ENCODE data around the gene ITIH2. TPM values are rescaled to one million over a fixed set of nuclear protein-coding genes. Genes with fewer than 3 reads are reported as not detected.

The ITIH2 gene
- total and polyA plus RNA-seq, 9 of the 15 experiments (the other 6 are each of a cell fraction or from before 2014, with no cell fraction given): 0.66 TPM; not detected in 8

DNA sequence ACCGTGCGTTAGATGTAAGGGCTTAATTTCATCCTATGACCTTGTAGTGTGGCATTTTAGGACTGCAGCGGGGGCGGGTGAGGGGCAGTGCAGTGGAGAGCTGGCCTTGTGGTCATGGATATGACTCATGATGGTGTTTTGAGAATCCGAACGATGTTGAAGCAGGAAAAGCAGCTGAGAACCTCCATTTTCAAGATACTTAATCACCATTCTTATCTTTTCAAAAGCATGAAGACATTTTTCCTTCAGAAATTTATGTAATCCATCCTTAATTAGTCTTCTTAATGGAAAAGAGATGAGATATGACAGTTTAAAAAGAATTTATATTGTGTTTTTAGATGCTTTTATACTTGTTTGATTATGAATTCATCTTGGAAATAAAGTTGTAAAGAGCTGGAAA lies 94.5 kb downstream of the ITIH2 start (continued):
- TF ChIP-seq, protein P1, sequence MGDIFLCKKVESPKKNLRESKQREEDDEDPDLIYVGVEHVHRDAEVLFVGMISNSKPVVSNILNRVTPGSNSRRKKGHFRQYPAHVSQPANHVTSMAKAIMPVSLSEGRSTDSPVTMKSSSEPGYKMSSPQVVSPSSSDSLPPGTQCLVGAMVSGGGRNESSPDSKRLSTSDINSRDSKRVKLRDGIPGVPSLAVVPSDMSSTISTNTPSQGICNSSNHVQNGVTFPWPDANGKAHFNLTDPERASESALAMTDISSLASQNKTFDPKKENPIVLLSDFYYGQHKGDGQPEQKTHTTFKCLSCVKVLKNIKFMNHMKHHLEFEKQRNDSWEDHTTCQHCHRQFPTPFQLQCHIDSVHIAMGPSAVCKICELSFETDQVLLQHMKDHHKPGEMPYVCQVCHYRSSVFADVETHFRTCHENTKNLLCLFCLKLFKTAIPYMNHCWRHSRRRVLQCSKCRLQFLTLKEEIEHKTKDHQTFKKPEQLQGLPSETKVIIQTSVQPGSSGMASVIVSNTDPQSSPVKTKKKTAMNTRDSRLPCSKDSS (IDR thresholded peaks at IDR 0.05; ENCODE audit: low read depth, partially characterized antibody): no peak
- TF ChIP-seq, protein P2, sequence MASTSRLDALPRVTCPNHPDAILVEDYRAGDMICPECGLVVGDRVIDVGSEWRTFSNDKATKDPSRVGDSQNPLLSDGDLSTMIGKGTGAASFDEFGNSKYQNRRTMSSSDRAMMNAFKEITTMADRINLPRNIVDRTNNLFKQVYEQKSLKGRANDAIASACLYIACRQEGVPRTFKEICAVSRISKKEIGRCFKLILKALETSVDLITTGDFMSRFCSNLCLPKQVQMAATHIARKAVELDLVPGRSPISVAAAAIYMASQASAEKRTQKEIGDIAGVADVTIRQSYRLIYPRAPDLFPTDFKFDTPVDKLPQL (IDR thresholded peaks at IDR 0.05; ENCODE audit: extremely low read depth, insufficient read length): no peak
- TF ChIP-seq RBM17 (IDR thresholded peaks at IDR 0.05; ENCODE audit: borderline replicate concordance, low read depth, low read length): no peak
- 0 out of 2 replicates have a peak, but pooled peaks have one; percentile 13 for TF ChIP-seq LEF1 (IDR thresholded peaks at IDR 0.05)
- TF ChIP-seq ZNF830 (CRISPR knock-in tag; IDR thresholded peaks at IDR 0.05): no peak
- no peak for TF ChIP-seq ZNF79 (CRISPR knock-in tag; IDR thresholded peaks at IDR 0.05; ENCODE audit: low read depth)
- no peak for TF ChIP-seq SMAD2 (IDR thresholded peaks at IDR 0.05; ENCODE audit: low read depth, low read length)
- TF ChIP-seq TOE1 (IDR thresholded peaks at IDR 0.05; ENCODE audit: borderline replicate concordance): no peak
- no peak for TF ChIP-seq TOE1 (CRISPR knock-in tag; IDR thresholded peaks at IDR 0.05; ENCODE audit: borderline replicate concordance, low read depth)
- TF ChIP-seq ELF2 (CRISPR knock-in tag; IDR thresholded peaks at IDR 0.05): no peak
- TF ChIP-seq MCM7 (IDR thresholded peaks at IDR 0.05): no peak
- TF ChIP-seq, protein P3, sequence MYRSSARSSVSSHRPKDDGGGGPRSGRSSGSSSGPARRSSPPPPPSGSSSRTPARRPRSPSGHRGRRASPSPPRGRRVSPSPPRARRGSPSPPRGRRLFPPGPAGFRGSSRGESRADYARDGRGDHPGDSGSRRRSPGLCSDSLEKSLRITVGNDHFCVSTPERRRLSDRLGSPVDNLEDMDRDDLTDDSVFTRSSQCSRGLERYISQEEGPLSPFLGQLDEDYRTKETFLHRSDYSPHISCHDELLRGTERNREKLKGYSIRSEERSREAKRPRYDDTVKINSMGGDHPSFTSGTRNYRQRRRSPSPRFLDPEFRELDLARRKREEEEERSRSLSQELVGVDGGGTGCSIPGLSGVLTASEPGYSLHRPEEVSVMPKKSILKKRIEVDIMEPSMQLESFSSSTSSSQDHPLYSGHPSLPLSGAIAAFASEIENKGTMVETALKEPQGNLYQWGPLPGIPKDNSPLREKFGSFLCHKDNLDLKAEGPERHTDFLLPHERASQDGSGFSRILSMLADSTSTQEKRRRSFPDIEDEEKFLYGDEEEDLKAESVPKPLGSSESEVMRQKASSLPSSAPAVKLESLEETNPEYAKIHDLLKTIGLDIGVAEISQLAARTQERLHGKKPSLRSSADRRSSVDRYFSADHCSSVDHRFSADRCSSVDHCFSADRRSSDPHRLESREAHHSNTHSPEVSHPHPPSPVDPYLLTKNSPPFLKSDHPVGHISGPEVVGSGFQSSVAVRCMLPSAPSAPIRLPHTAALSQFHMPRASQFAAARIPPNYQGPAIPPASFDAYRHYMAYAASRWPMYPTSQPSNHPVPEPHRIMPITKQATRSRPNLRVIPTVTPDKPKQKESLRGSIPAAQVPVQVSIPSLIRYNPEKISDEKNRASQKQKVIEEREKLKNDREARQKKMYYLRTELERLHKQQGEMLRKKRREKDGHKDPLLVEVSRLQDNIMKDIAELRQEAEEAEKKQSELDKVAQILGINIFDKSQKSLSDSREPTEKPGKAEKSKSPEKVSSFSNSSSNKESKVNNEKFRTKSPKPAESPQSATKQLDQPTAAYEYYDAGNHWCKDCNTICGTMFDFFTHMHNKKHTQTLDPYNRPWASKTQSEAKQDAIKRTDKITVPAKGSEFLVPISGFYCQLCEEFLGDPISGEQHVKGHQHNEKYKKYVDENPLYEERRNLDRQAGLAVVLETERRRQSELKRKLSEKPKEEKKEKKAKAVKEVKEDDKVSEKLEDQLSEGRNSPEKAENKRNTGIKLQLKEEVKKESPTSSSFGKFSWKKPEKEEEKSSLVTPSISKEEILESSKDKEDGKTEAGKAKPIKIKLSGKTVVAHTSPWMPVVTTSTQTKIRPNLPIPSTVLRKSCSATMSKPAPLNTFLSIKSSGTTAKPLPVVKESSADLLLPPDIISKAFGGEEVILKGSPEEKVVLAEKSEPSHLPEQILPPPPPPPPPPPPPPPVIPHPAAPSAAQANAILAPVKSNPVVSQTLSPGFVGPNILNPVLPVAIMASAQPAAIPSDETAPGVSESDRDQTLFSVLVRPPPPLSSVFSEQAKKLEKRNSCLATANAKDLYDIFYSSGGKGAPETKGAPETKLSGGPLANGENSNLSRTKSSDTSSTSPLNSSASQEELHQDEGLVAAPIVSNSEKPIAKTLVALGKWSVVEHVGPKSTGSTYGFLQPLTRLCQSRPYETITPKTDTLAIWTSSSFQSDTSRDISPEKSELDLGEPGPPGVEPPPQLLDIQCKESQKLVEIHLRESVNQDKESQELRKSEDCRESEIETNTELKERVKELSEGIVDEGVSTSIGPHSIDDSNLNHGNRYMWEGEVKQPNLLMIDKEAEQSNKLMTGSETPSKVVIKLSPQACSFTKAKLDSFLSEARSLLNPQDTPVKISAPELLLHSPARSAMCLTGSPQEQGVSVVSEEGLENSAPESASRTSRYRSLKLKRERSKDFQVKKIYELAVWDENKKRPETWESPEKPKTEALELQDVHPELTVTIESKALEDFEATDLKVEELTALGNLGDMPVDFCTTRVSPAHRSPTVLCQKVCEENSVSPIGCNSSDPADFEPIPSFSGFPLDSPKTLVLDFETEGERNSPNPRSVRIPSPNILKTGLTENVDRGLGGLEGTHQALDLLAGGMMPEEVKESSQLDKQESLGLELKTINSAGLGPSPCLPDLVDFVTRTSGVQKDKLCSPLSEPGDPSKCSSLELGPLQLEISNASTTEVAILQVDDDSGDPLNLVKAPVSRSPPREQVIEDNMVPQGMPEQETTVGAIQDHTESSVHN (IDR thresholded peaks at IDR 0.05; ENCODE audit: borderline replicate concordance in 1 of 2, low read depth in 1 of 2): no peak
- no peak for TF ChIP-seq ZNF124 (CRISPR knock-in tag; IDR thresholded peaks at IDR 0.05)
- TF ChIP-seq CXXC5 (CRISPR knock-in tag; IDR thresholded peaks at IDR 0.05): no peak
- no peak for TF ChIP-seq IFI16 (CRISPR knock-in tag; IDR thresholded peaks at IDR 0.05)
- no peak for TF ChIP-seq CBFA2T3 (IDR thresholded peaks at IDR 0.05)

Data from K562 (cell line).